Glutamatergic neuron (in vitro differentiated cells): Measurements from ENCODE around the gene C17orf75. TPM values are rescaled to one million over a fixed set of nuclear protein-coding genes. Genes with fewer than 3 reads are reported as not detected.

Experiments used
- DNase-seq: peaks from one replicate; pipeline ENCODE4 v3.0.0; 2022
- H3K27ac Mint-ChIP-seq: one replicate; pipeline ENCODE4 v1.8.0; 2020; ENCODE audit warnings: mild to moderate bottlenecking, mixed read lengths, inconsistent platforms; ENCODE audit not compliant: unreplicated experiment
- H3K27me3 Mint-ChIP-seq: one replicate; pipeline ENCODE4 v1.8.0; 2020; ENCODE audit warnings: mild to moderate bottlenecking, moderate library complexity, mixed read lengths, inconsistent platforms; ENCODE audit not compliant: unreplicated experiment
- H3K36me3 Mint-ChIP-seq: one replicate; pipeline ENCODE4 v1.8.0; 2020; ENCODE audit warnings: mild to moderate bottlenecking, mixed read lengths, inconsistent platforms; ENCODE audit not compliant: unreplicated experiment
- H3K4me1 Mint-ChIP-seq: one replicate; pipeline ENCODE4 v1.8.0; 2020; ENCODE audit warnings: mild to moderate bottlenecking, low read depth, mixed read lengths, inconsistent platforms; ENCODE audit not compliant: unreplicated experiment
- H3K4me3 Mint-ChIP-seq: one replicate; pipeline ENCODE4 v1.8.0; 2020; ENCODE audit warnings: mild to moderate bottlenecking, mixed read lengths, inconsistent platforms; ENCODE audit not compliant: unreplicated experiment
- H3K9me3 Mint-ChIP-seq: one replicate; pipeline ENCODE4 v1.8.0; 2020; ENCODE audit warnings: mild to moderate bottlenecking, moderate library complexity, mixed read lengths, inconsistent platforms; ENCODE audit not compliant: unreplicated experiment
- CTCF ChIP-seq: fragments of 200-600 bp; sonication (generic); IDR thresholded peaks from one replicate; pipeline ENCODE4 v1.5.0; 2021; ENCODE audit not compliant: partially characterized antibody, unreplicated experiment
- total RNA-seq: library from RNA; stranded (reverse); fragmentation: NEBNext Ultra II Directional; extraction: Animal tissue kit (Norgen Biotek cat#: 25700); gene quantifications from one replicate; pipeline ENCODE4 v1.2.1, GENCODE V29; 2021; ENCODE audit not compliant: unreplicated experiment

C17orf75 gene
- total RNA-seq, 1 donor from 2014 or later = 48.9 TPM

- Mint-ChIP-seq H3K36me3 (no peaks in the 10 kb centered on the region), H3K9me3 (peaks cover 13% of the 10 kb centered on the region), H3K4me1 (peaks cover 3% of the 10 kb centered on the region), H3K4me3 (no peak overlapping the region), H3K27ac (no peak overlapping the region), H3K27me3 (peaks cover 12% of the 10 kb centered on the region)
- no peak for TF ChIP-seq CTCF
- no peak for DNase-seq
Observed at GRCh38 chr17:32345951-32346600, 4.1 kb upstream of the C17orf75 start.

- Mint-ChIP-seq H3K27ac (peak overlapping the region; percentile 18), H3K9me3 (peaks cover 3% of the 10 kb centered on the region), H3K4me1 (peaks cover 6% of the 10 kb centered on the region), H3K27me3 (no peaks in the 10 kb centered on the region), H3K36me3 (no peaks in the 10 kb centered on the region), H3K4me3 (peak overlapping the region; percentile 86)
- DNase-seq = no peak
- TF ChIP-seq CTCF = no peak
Observed at GRCh38 chr17:32342603-32343325, 791 bp upstream of the C17orf75 start.

DNA sequence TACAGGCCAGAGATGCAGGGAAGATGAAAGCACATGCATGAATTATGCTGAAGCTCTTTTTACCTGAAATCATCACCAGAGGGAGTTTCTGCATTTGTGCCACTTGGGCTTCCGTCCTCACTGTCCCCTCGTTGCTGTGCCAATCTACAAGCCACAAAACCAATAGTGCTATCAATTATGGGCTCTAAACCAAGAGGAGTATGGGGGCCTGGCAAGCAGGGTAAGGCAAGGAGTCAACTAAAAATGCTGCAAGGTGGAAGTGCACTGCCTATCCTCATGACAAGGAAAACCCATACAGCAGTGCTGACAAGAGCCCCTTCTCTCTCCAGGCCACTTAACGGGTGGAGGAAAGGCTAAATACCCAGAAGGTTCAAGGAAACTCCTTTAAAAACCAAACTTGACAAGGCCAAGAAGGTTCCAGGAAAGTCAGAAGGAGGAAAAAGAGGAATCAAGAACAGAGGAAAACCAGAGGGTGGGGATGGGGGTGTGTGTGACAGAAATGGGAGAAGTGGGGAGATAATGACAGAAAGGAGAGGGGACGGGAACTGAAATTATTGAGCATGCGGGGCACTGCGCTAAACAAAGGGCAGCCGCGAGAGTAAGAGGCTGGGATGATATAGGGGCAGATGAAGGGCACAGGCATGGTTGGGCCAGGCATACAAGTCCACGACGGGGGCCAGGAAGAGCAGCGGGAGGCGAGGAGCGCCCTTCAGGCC, 674 bp downstream of the C17orf75 start:
- TF ChIP-seq CTCF = no peak
- Mint-ChIP-seq H3K9me3 (peaks cover 3% of the 10 kb centered on the region), H3K27me3 (no peaks in the 10 kb centered on the region), H3K36me3 (no peaks in the 10 kb centered on the region), H3K27ac (peak overlapping the region; percentile 94), H3K4me3 (peak overlapping the region; percentile 98), H3K4me1 (peaks cover 6% of the 10 kb centered on the region)
- DNase-seq = no peak

DNA sequence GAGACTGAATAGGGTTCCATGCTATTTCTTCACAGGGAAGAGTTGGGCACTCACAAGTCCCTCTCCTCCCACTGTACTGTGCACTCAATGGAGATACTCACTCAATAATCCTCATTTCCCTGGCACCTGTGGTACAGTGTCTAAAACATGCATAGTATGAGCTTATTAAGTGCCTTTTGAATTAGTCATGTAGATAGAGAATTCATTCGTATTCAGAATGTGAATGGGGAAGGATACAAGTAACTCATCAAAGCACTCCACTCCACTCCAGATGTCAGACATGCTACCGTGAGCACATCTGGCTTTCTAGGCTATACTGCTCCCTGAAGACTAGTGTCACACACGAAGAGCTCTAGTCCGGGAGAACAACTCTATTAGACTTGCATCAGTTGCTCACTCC, 6.3 kb downstream of the C17orf75 start:
- H3K27ac Mint-ChIP-seq = no peak overlapping the region
- no peaks in the 10 kb centered on the region for H3K9me3 Mint-ChIP-seq
- no peaks in the 10 kb centered on the region for H3K4me1 Mint-ChIP-seq
- no peak for TF ChIP-seq CTCF
- no peak overlapping the region for H3K4me3 Mint-ChIP-seq
- no peaks in the 10 kb centered on the region for H3K27me3 Mint-ChIP-seq
- H3K36me3 Mint-ChIP-seq = no peaks in the 10 kb centered on the region
- no peak for DNase-seq

GRCh38 chr17:32335046-32335445, 6.9 kb downstream of the C17orf75 start:
- no peak overlapping the region for H3K27ac Mint-ChIP-seq
- no peak overlapping the region for H3K4me3 Mint-ChIP-seq
- H3K27me3 Mint-ChIP-seq = no peaks in the 10 kb centered on the region
- H3K36me3 Mint-ChIP-seq = no peaks in the 10 kb centered on the region
- no peak for DNase-seq
- peaks cover 1% of the 10 kb centered on the region for H3K4me1 Mint-ChIP-seq
- no peak for TF ChIP-seq CTCF
- no peaks in the 10 kb centered on the region for H3K9me3 Mint-ChIP-seq
